22Rv1 (cell line): Measurements from ENCODE around the gene WAPL.

Source experiments
- H3K27ac ChIP-seq: fragments of 450-650 bp; 2 replicates; pipeline ENCODE4 v1.5.1; 2017
- CTCF ChIP-seq: fragments of 450-650 bp; IDR thresholded peaks from 2 replicates; pipeline ENCODE4 v1.5.1; 2017; ENCODE audit warnings: mild to moderate bottlenecking
- ZFX ChIP-seq: fragments of 450-650 bp; IDR thresholded peaks from 2 replicates; pipeline ENCODE4 v1.6.1; 2017; ENCODE audit warnings: antibody characterized with exemption, borderline replicate concordance

Gene WAPL

DNA sequence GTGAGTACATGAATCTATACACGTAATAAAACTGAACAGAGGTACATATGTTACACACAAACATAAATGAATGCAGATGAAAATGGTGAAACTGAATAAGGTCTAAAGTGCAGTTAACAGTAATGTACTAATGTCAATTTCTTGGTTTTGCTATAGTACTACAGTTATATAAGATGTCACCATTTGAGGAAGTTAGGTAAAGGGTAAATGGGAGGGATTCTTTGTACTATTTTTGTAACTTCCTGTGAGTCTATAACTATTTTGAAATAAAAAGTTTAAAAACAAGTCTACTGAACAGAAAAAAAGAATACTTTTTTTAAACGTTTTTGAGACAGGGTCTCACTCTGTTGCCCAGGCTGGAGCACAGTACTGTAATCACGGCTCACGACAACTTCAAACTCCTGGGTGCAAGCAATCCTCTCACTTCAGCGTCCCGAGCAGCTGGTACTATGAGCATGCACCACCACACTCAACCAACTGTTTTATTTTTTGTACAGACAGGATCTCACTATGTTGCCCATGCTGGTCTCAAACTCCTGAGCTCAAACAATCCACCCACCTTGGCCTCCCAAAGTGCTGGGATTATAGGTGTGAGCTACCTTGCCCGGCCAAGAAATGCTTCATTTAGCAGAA, 71.5 kb downstream of the WAPL start:
- no peak for TF ChIP-seq ZFX
- TF ChIP-seq CTCF = no peak
- H3K27ac ChIP-seq = no peak overlapping the region

GRCh38 chr10:86447432-86447831, 74.2 kb downstream of the WAPL start:
- TF ChIP-seq ZFX (no peak), CTCF (no peak)
- H3K27ac ChIP-seq = 0 out of 2 replicates have a peak overlapping the region, but pooled peaks have one; percentile 22

DNA sequence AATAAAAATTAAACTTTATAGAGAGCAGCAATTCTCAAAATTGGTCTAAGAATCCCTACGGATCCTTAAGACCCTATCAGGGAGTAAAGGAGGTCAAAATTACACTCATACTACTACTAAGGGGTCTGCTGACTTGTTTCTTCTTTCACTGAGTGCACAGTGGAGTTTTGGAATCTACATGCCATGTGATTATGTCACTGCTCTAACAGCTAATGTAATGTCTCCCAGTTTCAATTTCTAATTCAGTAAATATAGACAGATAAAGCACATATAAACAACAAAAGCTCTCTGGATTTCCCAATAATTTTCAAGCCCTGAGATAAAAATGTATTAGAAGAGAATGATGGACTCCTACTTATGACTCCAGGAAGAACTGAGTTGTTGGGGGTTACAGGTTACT, 74.6 kb downstream of the WAPL start:
- no peak for TF ChIP-seq ZFX
- TF ChIP-seq CTCF = no peak
- H3K27ac ChIP-seq = 0 out of 2 replicates have a peak overlapping the region, but pooled peaks have one; percentile 22

DNA sequence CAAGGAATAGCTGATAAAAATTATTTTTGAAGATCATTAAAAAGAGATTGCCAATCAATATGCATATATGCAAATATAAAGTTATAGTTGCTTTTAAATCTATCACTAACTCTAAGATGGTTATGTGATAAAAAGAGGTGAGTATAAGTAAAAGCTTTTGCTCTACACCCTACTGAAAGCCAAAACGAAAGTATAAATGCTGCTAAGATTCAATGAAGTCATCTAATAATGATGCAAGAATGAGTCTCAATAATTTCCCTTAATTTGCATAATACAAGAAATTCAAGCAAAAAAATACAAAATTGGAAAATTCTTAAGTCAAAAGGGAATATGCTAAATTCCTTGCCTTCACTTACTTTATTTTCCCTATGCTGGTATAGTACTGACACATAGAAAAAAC, 75.2 kb downstream of the WAPL start:
- no peak overlapping the region for H3K27ac ChIP-seq
- no peak for TF ChIP-seq ZFX
- no peak for TF ChIP-seq CTCF

GRCh38 chr10:86443936-86444335, 77.7 kb downstream of the WAPL start:
- no peak overlapping the region for H3K27ac ChIP-seq
- no peak for TF ChIP-seq CTCF
- no peak for TF ChIP-seq ZFX

GRCh38 chr10:86443069-86443468, 78.5 kb downstream of the WAPL start:
- H3K27ac ChIP-seq = no peak overlapping the region

More at GRCh38 chr10:86443069-86443468, 78.5 kb downstream of the WAPL start:
- no peak for TF ChIP-seq CTCF
- no peak for TF ChIP-seq ZFX
